GM18867 (cell line): ENCODE data around the gene SPSB1.
A peak's percentile ranks its signal among the peaks of the same experiment; 100 is the strongest.

Source experiments
- ATAC-seq: cut with Tn5 transposase; IDR thresholded peaks from one replicate; pipeline ENCODE4 v1.9.1; 2021; ENCODE audit warnings: mild to moderate bottlenecking, moderate library complexity; ENCODE audit not compliant: unreplicated experiment

Gene SPSB1

GRCh38 chr1:9258629-9259028 lies 34.1 kb upstream of the SPSB1 start:
- ATAC-seq, result no peak

GRCh38 chr1:9260059-9260766 lies 32.5 kb upstream of the SPSB1 start:
- no peak for ATAC-seq

GRCh38 chr1:9261496-9261895 lies 31.2 kb upstream of the SPSB1 start:
- no peak for ATAC-seq

GRCh38 chr1:9262096-9262986 lies 30.4 kb upstream of the SPSB1 start:
- no peak for ATAC-seq

- ATAC-seq, result no peak
Measured at GRCh38 chr1:9263276-9263855, 29.3 kb upstream of the SPSB1 start.

GRCh38 chr1:9263984-9264872 lies 28.5 kb upstream of the SPSB1 start:
- ATAC-seq, result no peak

- ATAC-seq, result no peak
Measured at GRCh38 chr1:9265037-9265436, 27.7 kb upstream of the SPSB1 start.

- ATAC-seq, result no peak
Measured at GRCh38 chr1:9265968-9266367, 26.7 kb upstream of the SPSB1 start.

GRCh38 chr1:9267352-9267686 lies 25.4 kb upstream of the SPSB1 start:
- no peak for ATAC-seq

GRCh38 chr1:9267827-9268581 lies 24.7 kb upstream of the SPSB1 start:
- no peak for ATAC-seq

GRCh38 chr1:9269078-9269501 lies 23.6 kb upstream of the SPSB1 start:
- no peak for ATAC-seq

- ATAC-seq, result no peak
Measured at GRCh38 chr1:9269721-9270120, 23.0 kb upstream of the SPSB1 start.

- ATAC-seq, result no peak
Measured at GRCh38 chr1:9270290-9270883, 22.3 kb upstream of the SPSB1 start.

GRCh38 chr1:9271283-9271682 lies 21.4 kb upstream of the SPSB1 start:
- ATAC-seq, result no peak

- ATAC-seq, result no peak
Measured at GRCh38 chr1:9271861-9272595, 20.7 kb upstream of the SPSB1 start.

- ATAC-seq, result no peak
Measured at GRCh38 chr1:9273177-9273576, 19.5 kb upstream of the SPSB1 start.

GRCh38 chr1:9275161-9275560 lies 17.5 kb upstream of the SPSB1 start:
- no peak for ATAC-seq

GRCh38 chr1:9275567-9276034 lies 17.1 kb upstream of the SPSB1 start:
- ATAC-seq, result peak; percentile 87

GRCh38 chr1:9278116-9278515 lies 14.6 kb upstream of the SPSB1 start:
- ATAC-seq, result no peak
